GM23338 (cell line): Measurements from ENCODE around the gene DDX59.

Experiments used
- CREB1 ChIP-seq: fragments of 250-450 bp; sonication (Bioruptor Pico); IDR thresholded peaks from 2 replicates; pipeline ENCODE4 v1.5.0; 2020; ENCODE audit warnings: low read depth, mild to moderate bottlenecking, moderate library complexity
- CTCF ChIP-seq, 2 experiments: fragments of 200-600 bp in 1 of 2; sonication (generic) in 1 of 2; conservative IDR thresholded peaks; 2 replicates each; pipeline versions ENCODE4 v1.5.1 to v1.6.1; 2016 to 2017; ENCODE audit warnings: antibody characterized with exemption in 2 of 2, low read depth in 2 of 2, mild to moderate bottlenecking in 2 of 2, moderate library complexity in 1 of 2
- EZH2 ChIP-seq: fragments of 200-600 bp; sonication (generic); IDR thresholded peaks from one replicate; pipeline ENCODE4 v1.8.0; 2017; ENCODE audit warnings: antibody characterized with exemption, mild to moderate bottlenecking, low read depth; ENCODE audit not compliant: unreplicated experiment
- EZH2phosphoT487 ChIP-seq: fragments of 200-600 bp; sonication (generic); IDR thresholded peaks from one replicate; pipeline ENCODE4 v1.8.1; 2018; ENCODE audit warnings: antibody characterized with exemption; ENCODE audit not compliant: unreplicated experiment
- JUNB ChIP-seq: IDR thresholded peaks from one replicate; pipeline ENCODE4 v1.6.1; 2016; ENCODE audit warnings: antibody characterized with exemption; ENCODE audit not compliant: unreplicated experiment
- NANOG ChIP-seq: IDR thresholded peaks from 2 replicates; pipeline ENCODE4 v1.6.1; 2016; ENCODE audit warnings: antibody characterized with exemption, borderline replicate concordance
- POLR2AphosphoS5 ChIP-seq: IDR thresholded peaks from 2 replicates; pipeline ENCODE4 v1.6.1; 2016; ENCODE audit warnings: antibody characterized with exemption, low read depth
- REST ChIP-seq: IDR thresholded peaks from one replicate; pipeline ENCODE4 v1.6.1; 2018; ENCODE audit warnings: antibody characterized with exemption; ENCODE audit not compliant: unreplicated experiment
- ZNF114 ChIP-seq: fragments of 250-450 bp; sonication (Bioruptor Pico); IDR thresholded peaks from 2 replicates; pipeline ENCODE4 v1.5.0; 2020; ENCODE audit warnings: mild to moderate bottlenecking, moderate library complexity
- ZNF331 ChIP-seq: fragments of 250-450 bp; sonication (Bioruptor Pico); IDR thresholded peaks from 2 replicates; pipeline ENCODE4 v1.5.0; 2020; ENCODE audit warnings: low read depth, mild to moderate bottlenecking, moderate library complexity
- ZNF462 ChIP-seq: fragments of 250-450 bp; sonication (Bioruptor Pico); IDR thresholded peaks from 2 replicates; pipeline ENCODE4 v1.5.0; 2020; ENCODE audit warnings: mild to moderate bottlenecking, moderate library complexity

GRCh38 chr1:200602632-200603031 lies 67.1 kb downstream of the DDX59 start:
- no peak for TF ChIP-seq CTCF (conservative IDR thresholded peaks at IDR 0.05; ENCODE audit: low read depth in 2 of 2)
- TF ChIP-seq EZH2, result no peak
- TF ChIP-seq POLR2AphosphoS5, result no peak
- no peak for TF ChIP-seq REST
- no peak for TF ChIP-seq ZNF114
- no peak for TF ChIP-seq CREB1
- no peak for TF ChIP-seq EZH2phosphoT487
- no peak for TF ChIP-seq ZNF331
- no peak for TF ChIP-seq ZNF462 (CRISPR knock-in tag)
- TF ChIP-seq JUNB, result no peak
- TF ChIP-seq NANOG, result no peak
